ENCODE measurements around the gene ETAA1. TPM values are rescaled to one million over a fixed set of nuclear protein-coding genes. Genes with fewer than 3 reads are reported as not detected.
A peak's percentile ranks its signal among the peaks of the same experiment; 100 is the strongest.

ETAA1 gene
- total RNA-seq, result 15.9 TPM

DNA sequence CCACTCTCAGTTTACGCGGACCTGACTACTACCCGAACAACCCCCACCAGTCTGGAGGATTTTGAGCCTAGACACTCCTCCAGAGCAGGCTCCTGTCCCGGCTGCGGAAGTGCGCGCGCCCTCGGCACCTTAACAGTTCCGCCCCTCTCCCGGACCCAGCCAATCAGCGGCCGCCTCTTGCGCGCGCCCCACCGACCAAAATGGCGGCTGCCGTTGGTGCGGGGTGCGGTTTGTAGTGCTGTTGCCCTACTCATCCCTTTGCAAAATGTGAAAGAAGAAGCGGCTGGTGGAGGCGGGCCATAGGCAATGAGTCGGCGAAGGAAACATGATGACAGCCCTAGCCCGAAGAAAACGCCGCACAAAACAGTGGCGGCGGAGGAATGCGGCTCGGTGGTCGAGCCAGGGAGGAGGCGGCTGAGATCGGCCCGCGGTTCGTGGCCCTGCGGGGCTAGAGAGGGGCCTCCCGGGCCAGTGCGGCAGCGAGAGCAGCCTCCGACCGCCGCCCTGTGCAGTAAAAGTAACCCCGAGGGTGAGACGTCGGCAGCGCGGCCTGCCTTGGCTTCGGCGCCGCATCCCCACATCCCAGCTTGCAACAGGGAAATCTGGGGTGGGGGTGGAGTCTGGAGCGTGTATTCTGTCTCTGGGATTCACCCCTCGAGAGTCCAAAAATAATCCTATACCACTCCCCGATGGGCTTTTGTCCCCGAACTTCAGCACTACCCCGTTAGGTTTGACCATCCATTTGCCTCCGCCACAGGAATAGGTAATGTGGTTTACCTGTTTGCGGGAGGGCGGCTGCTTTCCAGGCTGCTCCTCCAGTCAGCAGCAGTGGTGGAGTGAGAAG lies at the start of gene ETAA1:
TSS of gene ETAA1 (plus strand) at position 191 of the 844 bp plus-strand sequence. CDS start at position 307, 116 bp downstream.
- FAIRE-seq, result no peak
- DNase-seq (ENCODE audit: low spot score in 2 of 2), result peak; percentile 85 to 92

- DNase-seq (ENCODE audit: low spot score in 2 of 2), result no peak
- no peak for FAIRE-seq
These were observed 30.2 kb upstream of the ETAA1 start for GRCh38 chr2:67366832-67367412.

DNA sequence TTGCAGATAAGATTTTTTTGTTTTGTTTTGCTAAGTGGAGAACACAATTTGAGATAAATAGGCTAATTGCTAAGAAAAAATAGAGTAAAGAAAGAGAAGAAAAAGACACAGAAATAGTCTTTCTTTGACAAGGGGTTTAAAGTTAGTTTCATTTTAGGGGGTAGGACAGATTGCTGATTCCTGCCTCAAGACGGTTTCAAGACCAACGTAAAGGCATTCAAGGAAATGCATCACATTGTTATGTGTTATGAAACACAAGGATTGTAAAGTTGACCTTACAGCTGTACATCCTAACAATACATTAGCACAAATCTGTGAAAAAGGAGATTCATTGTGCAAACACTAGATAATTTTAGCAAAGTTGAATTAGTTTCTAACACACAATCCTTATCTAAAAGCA lies 22.7 kb upstream of the ETAA1 start:
- FAIRE-seq, result no peak

GRCh38 chr2:67374949-67375348 lies 22.2 kb upstream of the ETAA1 start:
- no peak for DNase-seq (ENCODE audit: low spot score in 2 of 2)
- no peak for FAIRE-seq

More for the DNA sequence above, 22.7 kb upstream of the ETAA1 start:
- no peak for DNase-seq (ENCODE audit: low spot score in 2 of 2)

- FAIRE-seq (peak; percentile 62), DNase-seq (ENCODE audit: low spot score in 2 of 2) (no peak)
These were observed 18.6 kb upstream of the ETAA1 start for GRCh38 chr2:67378555-67378954.

DNA sequence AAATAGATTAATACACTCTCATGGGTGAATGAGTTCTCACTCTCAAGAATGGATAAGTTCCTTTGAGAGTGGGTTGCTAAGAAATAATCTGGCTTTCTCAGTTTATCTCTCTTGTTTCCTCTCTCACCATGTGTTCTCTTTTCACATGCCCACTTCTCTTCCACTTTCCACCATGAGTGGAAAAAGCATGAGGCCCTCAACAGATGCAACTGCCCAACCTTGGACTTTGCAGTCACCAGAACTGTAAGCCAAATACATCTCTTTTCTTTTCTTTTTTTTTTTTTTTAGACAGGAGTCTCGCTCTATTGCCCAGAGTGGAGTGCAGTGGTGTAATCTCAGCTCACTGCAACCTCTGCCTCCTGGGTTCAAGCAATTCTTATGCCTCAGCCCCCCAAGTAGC lies 18.1 kb upstream of the ETAA1 start:
- DNase-seq (ENCODE audit: low spot score in 2 of 2), result no peak
- no peak for FAIRE-seq

DNA sequence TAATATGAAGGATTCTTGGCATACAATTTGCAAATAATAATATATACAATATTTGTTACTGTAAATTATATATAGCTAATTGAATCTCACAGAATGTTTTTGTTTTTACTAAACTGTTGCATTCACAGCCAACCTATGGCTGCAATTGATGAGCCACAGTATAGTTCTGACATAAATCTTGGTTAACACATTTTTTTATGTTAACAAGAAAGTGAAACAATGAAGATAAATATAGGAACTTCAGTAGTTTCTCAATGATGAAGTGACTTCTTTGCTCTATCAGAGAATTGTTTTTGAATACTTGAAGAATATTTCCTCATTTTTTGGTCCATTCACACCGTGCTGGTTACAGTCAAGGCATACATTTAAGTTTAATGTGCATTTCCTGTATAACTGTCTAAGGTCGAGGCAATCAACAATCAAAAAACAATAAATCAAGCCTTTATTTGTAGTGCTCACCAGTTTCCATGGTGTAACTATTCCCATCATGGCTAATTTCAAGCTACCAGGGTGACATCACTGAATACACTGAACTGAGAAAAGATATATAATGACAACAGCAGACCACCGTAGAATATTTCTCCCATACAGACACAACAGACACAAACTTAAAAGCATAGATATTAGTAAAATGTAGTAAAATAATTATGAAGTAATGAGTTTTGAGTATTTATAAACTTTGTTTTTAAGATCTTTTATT lies 12.9 kb upstream of the ETAA1 start:
- FAIRE-seq (no peak), DNase-seq (ENCODE audit: low spot score in 2 of 2) (no peak)

GRCh38 chr2:67388680-67389079 lies 8.5 kb upstream of the ETAA1 start:
- FAIRE-seq (no peak), DNase-seq (ENCODE audit: low spot score in 2 of 2) (no peak)

DNA sequence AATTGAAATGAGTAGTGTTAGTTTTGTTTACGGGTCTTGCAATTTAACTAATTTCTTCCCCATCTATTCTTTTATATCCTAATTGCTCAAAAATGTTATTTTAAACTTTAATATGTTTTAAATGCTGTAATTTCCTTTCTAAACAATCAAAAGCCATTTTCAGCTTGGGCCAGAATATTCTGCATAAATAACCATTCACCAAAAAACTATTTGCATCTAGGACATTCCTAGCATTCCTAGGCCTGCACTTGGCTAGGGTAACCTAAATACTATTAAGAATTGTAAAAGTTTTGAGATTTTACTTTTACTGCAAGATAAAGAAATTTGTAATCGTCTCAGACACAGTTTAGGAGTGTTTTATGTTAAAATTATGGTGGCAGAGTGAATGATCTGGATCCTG lies 7.8 kb upstream of the ETAA1 start:
- FAIRE-seq, result no peak
- DNase-seq (ENCODE audit: low spot score in 2 of 2), result no peak

DNA sequence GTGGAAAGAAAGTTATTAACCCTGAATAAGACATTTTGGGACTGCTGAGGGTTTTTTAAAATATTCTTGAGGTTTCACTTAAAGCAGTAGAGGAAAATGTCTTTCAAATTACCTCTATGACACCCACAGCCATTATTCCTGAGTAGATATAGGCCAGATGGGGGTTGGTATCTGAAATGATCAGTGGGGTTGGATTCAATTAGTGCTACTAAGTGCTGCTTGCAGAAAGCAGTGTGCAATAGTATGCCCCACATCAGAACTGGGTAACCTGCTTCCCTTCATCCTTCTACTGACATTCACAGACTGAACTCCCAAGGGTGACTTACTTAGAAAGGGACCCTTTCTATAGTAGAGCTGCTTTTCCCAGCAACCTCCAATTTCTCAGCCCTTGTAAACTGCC lies 7.3 kb upstream of the ETAA1 start:
- DNase-seq (ENCODE audit: low spot score in 2 of 2) (no peak), FAIRE-seq (no peak)

DNA sequence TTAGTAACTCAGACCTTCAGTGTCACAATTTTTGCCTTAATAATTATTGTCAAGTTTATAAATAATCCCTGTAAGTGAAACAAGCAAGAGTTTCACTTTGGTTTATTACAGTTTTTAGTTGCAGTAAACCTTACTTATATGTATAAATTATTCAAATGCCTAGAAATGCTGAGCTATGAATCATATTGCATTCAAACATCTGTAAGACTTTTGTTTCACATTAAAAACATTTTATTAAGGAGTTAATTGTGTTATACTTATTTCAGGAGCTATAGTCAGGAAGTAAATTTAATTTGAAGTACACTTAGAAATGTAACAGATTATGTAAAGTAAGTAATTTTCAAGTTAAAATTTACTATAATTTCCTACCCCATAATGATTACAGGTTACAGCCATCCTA lies 3.9 kb upstream of the ETAA1 start:
- DNase-seq (ENCODE audit: low spot score in 2 of 2) (no peak), FAIRE-seq (no peak)

DNA sequence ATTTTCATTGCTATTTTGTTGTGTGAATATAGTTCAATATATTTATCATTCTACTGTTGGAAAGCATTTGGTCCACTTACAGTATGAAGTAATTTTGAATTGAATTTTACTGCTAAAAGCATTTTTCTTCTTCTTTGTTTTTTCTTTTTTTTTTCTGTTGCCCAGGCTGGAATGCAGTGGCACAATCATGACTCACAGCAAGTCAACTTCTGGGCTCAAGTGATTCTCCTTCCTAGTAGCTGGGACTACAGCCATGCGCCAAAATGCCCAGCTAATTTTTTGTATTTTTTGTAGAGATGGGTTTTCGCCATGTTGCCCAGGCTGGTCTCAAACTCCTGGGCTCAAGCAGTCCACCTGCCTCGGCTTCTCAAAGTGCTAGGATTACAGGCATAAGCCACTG lies 2.4 kb upstream of the ETAA1 start:
- no peak for FAIRE-seq
- no peak for DNase-seq (ENCODE audit: low spot score in 2 of 2)

DNA sequence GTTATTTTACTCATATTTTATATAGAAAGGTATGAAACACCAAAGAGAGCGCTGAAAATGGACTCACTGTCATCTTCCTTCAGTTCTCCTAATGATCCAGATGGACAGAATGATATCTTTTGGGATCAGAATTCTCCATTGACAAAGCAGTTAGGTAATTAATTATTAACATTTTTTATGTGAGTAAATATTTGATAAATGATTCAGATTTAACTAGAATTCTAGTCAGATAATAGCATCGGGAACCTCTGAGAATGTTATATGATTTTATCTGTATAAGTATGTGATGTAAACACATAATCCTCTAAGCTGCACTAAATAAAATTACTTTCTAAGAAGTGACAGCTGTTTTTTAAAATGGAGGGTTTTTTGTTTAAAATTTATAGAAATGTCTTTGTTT lies 2.0 kb downstream of the ETAA1 start:
- DNase-seq (ENCODE audit: low spot score in 2 of 2), result no peak
- FAIRE-seq, result no peak

GRCh38 chr2:67399831-67400489 lies 2.8 kb downstream of the ETAA1 start:
- FAIRE-seq (no peak), DNase-seq (ENCODE audit: low spot score in 2 of 2) (no peak)

GRCh38 chr2:67400560-67401485 lies 3.7 kb downstream of the ETAA1 start:
- DNase-seq (ENCODE audit: low spot score in 2 of 2) (no peak), FAIRE-seq (no peak)

DNA sequence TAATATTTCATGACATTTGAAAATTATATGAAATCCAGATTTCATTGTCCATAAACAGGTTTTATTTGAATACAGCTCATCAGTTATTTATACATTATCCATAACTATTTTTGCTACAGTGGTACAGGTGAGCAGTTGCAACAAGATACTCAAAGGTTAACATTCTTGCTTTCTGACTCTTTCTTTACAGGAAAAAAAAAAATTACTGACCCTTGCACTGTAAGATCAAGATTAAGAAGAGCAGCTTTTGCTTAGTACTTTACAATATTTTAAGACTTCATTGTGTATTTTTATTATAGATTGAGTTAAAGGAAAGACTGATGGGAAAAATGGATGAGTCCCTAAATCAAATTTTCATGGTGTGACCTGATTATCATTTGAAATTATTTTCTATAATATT lies 11.2 kb downstream of the ETAA1 start:
- DNase-seq (ENCODE audit: low spot score in 2 of 2), result no peak
- no peak for FAIRE-seq

DNA sequence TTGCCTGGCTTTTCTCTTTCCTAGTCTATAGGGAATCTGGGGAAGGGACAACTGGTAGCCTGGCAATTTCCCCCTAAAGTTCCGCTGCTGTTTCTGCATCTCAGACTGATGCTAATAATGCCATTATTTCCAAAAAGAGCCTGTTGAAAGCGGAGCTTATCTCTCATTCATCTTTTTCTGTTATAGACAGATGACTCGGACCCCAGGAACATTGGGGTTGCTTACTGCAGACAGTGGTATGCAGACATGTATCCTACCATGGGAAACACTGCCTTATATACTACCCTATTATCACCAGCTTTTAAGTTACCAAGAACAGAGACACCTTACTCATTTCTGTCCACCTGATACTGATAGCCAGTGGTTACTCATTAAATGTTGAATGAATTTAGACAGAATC lies 15.3 kb downstream of the ETAA1 start:
- FAIRE-seq, result no peak
- no peak for DNase-seq (ENCODE audit: low spot score in 2 of 2)

DNA sequence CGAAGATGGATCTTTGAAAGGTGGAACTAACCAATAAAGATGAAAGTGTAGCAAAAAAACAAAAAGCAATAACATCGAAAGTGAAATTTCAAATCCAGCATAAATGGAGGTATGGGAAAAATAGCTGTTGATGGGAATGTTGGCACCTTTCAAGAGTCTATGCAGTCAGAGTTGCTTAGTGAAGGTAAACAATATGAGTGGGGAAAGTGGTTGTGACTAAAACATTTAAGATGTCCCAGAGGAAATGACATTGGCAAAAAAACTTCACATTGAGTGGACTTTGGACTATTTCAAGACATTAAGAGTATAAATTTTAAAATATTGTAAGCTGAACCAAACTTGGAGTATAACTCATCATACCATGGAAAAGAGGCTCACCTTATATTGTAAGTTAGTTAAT lies 17.7 kb downstream of the ETAA1 start:
- FAIRE-seq (no peak), DNase-seq (ENCODE audit: low spot score in 2 of 2) (no peak)

GRCh38 chr2:67416136-67416535 lies 19.0 kb downstream of the ETAA1 start:
- FAIRE-seq, result no peak
- no peak for DNase-seq (ENCODE audit: low spot score in 2 of 2)

- no peak for DNase-seq (ENCODE audit: low spot score in 2 of 2)
- no peak for FAIRE-seq
These were observed 26.4 kb downstream of the ETAA1 start for GRCh38 chr2:67423489-67423888.

Measured in frontal cortex (tissue), 4 donors.